ENCODE measurements around the gene CACNA2D3.

DNA sequence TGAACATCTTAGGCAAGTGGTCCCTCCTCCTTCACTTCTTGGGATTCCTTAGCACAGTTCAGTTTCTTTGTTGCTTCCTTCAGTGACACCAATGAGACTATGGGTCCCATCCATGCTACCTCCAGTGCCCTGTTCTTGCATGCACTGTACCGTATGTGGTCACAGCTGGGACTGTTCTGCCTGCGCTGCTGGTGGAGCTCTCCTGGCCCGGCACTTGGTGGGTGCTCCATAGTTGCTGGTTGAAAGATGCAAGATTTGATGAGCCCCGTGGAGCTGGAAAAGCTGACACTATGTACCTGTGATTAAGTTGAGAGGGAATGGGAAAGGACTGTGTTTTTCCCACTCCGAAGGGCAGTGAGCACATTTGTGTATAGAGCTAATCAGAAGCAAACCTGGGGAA, 407.7 kb downstream of the CACNA2D3 start:
- TF ChIP-seq, protein P1, sequence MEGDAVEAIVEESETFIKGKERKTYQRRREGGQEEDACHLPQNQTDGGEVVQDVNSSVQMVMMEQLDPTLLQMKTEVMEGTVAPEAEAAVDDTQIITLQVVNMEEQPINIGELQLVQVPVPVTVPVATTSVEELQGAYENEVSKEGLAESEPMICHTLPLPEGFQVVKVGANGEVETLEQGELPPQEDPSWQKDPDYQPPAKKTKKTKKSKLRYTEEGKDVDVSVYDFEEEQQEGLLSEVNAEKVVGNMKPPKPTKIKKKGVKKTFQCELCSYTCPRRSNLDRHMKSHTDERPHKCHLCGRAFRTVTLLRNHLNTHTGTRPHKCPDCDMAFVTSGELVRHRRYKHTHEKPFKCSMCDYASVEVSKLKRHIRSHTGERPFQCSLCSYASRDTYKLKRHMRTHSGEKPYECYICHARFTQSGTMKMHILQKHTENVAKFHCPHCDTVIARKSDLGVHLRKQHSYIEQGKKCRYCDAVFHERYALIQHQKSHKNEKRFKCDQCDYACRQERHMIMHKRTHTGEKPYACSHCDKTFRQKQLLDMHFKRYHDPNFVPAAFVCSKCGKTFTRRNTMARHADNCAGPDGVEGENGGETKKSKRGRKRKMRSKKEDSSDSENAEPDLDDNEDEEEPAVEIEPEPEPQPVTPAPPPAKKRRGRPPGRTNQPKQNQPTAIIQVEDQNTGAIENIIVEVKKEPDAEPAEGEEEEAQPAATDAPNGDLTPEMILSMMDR (IDR thresholded peaks at IDR 0.05), result no peak
- TF ChIP-seq ZFX (IDR thresholded peaks at IDR 0.05; ENCODE audit: borderline replicate concordance), result no peak
